22Rv1 (cell line): Measurements from ENCODE around the gene ISLR2.

Source experiments
- CTCF ChIP-seq: fragments of 450-650 bp; IDR thresholded peaks from 2 replicates; pipeline ENCODE4 v1.5.1; 2017; ENCODE audit warnings: mild to moderate bottlenecking
- ZFX ChIP-seq: fragments of 450-650 bp; IDR thresholded peaks from 2 replicates; pipeline ENCODE4 v1.6.1; 2017; ENCODE audit warnings: antibody characterized with exemption, borderline replicate concordance

- TF ChIP-seq CTCF (no peak), ZFX (no peak)
Measured at GRCh38 chr15:74184582-74185091, 54.3 kb downstream of the ISLR2 start.
